AG04449 (cell line): ENCODE data around the gene MSMP.

Experiments
- CTCF ChIA-PET: fragments of 350-600 bp; formaldehyde crosslinking; extraction: SDS; loops from one replicate; lab custom pipeline; 2021; ENCODE audit warnings: antibody characterized with exemption; lab: Yijun Ruan, JAX
- POLR2A ChIA-PET: fragments of 400-600, 350-600 bp; formaldehyde crosslinking; extraction: SDS; loops from one replicate; lab custom pipeline; 2020; ENCODE audit warnings: antibody characterized with exemption, inconsistent platforms; lab: Yijun Ruan, JAX
- DNase-seq: peaks from one replicate; pipeline ENCODE4 v3.0.0-alpha.2; 2010; ENCODE audit warnings: low read depth, low spot score
- H3K4me3 ChIP-seq: 2 replicates; pipeline ENCODE4 v1.5.1; 2011; ENCODE audit warnings: low read depth, mild to moderate bottlenecking, control low read depth, low read length
- CTCF ChIP-seq: IDR thresholded peaks from one replicate; pipeline ENCODE4 v1.5.1; 2011; ENCODE audit warnings: mild to moderate bottlenecking, moderate library complexity, low read length, control low read depth, inconsistent platforms; ENCODE audit not compliant: insufficient read depth; ENCODE audit errors: missing control alignments

MSMP gene

DNA sequence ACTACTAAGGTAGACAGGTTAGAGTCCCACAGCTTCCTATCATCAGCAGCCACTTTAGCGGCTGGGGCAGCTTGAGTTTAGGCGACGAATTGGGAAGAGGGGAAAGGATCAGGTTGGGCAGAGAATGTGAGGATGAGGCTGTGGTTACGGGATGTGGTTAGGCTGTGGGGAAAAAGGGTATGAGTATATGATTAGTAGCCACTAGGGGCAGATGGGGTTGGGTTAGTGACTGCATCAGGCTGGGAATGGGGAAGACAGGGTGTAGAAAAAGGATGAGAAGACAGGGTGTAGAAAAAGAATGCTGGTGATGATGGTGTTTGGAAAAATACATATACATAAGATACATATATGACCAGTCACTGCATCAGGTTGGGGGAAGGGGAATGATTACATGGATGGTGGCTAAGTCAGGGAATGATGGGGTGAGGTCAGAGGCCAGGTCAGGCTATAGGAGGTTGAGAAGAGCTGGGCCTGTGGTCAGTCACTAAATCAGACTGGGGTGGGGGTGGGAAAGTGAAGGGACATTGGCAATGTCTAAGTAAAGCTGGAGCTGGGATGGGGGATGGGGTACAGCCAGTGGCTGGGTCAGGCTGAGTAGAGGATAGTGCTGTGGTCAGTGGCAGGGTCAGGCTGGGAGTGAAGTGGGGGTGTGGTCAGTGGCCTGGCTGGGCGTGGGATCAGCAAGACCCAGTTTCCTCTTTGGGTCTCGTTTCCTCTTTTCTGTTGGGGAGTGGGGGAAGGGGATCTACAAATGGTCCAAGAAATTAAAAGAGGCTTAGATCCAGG, 24.2 kb downstream of the MSMP start:
- CTCF ChIA-PET, result interaction anchor here (0.6 to 31.2 kb wide), 12 partner anchors 8 to 96 kb away, joined by 3 to 816 read pairs (median 6); partner anchors contain the start of genes ARHGEF39, CCDC107, HINT2 and RMRP
- peak; percentile 64 for TF ChIP-seq CTCF
- peak; percentile 62 for DNase-seq
- POLR2A ChIA-PET, result interaction anchor here (1.4 to 9.6 kb wide), 8 partner anchors 10 to 72 kb away, joined by 3 to 325 read pairs (median 9); partner anchors contain the start of genes ARHGEF39, CCDC107, GBA2 and RGP1
- H3K4me3 ChIP-seq, result peak overlapping the region; percentile 87

GRCh38 chr9:35729101-35729500, 25.0 kb downstream of the MSMP start:
- H3K4me3 ChIP-seq, result peak overlapping the region; percentile 87
- CTCF ChIA-PET, result interaction anchor here (1.0 to 31.2 kb wide), 7 partner anchors 8 to 85 kb away, joined by 3 to 816 read pairs (median 9); partner anchors contain the start of genes ARHGEF39, CCDC107, HINT2 and RMRP
- no peak for DNase-seq
- POLR2A ChIA-PET, result interaction anchor here (0.7 to 9.6 kb wide), 13 partner anchors 11 to 1094 kb away, joined by 3 to 325 read pairs (median 8); partner anchors contain the start of genes ARHGEF39, CCDC107, GBA2 and RGP1
- no peak for TF ChIP-seq CTCF

DNA sequence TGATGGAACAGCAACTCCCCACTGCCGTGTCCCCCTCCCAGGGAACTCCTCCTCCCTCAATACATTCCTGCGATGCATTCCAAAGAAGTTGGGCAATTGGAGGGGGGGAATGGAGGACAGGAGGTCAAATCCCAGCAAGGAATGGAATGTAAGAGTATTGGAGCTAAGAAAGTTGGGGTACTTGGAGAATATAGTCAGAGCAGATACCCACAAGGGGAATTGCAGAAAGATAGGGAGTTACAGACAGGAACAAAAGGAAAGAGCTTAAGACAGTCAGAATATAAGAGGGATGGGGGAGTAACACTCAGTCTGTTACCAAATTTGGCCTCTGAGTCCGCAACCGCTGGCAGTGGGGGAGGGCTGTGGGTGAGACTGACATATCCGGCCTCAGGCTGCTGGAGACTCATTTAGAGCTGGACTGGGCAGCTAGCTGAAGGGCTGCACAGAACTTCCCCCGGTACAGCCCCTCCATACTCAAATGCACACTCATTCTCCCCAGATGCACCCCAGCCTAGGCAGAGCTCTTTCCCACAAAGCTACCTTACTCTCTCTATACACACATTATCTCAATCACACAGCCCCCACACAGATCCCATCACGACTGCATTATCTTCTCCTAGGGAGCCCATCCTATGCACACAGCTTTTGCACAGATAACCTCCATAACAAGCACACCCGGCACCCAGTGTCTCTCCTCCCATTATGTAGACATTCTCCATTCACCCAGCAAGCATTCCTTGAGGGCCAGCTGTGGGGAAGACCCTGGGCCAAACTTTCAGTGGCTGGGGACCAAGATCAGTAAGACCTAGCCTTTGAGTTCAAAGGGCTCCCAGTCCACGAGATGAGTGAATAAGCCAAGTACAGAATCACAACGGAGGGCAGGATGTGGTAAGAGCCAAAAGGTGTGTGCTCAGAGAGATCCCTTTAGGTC, 25.8 kb downstream of the MSMP start:
- peak overlapping the region; percentile 87 for H3K4me3 ChIP-seq
- CTCF ChIA-PET, result interaction anchor here (1.0 to 31.2 kb wide), 9 partner anchors 9 to 86 kb away, joined by 3 to 816 read pairs (median 9); partner anchors contain the start of genes ARHGEF39, CCDC107, HINT2 and RMRP
- no peak for TF ChIP-seq CTCF
- peak; percentile 68 for DNase-seq
- POLR2A ChIA-PET, result interaction anchor here (0.6 to 9.6 kb wide), 24 partner anchors 9 to 1093 kb away, joined by 3 to 325 read pairs (median 5); partner anchors contain the start of genes ARHGEF39, CCDC107, GBA2 and HINT2

DNA sequence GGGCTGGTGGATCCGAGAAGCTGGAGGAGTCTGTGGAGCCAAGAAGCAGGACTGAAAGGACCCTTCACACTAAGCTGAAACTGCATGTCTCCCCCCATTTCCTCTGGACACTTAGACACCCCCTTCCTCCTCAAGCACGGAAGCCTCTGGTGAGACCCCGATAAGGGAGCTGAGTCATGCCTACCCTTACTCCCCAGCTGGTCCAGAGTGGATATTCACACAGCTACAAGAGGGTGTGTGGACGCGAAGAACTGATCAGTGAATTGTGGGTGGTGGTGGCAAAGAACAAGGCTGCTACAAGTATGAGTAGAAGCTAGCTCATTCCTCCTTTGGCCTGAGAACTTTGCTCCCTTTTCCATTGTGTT, 26.4 kb downstream of the MSMP start:
- no peak for DNase-seq
- POLR2A ChIA-PET, result interaction anchor here (0.6 to 9.6 kb wide), 18 partner anchors 8 to 310 kb away, joined by 3 to 325 read pairs (median 7); partner anchors contain the start of genes ARHGEF39, CCDC107, GBA2 and HINT2
- no peak for TF ChIP-seq CTCF

DNA sequence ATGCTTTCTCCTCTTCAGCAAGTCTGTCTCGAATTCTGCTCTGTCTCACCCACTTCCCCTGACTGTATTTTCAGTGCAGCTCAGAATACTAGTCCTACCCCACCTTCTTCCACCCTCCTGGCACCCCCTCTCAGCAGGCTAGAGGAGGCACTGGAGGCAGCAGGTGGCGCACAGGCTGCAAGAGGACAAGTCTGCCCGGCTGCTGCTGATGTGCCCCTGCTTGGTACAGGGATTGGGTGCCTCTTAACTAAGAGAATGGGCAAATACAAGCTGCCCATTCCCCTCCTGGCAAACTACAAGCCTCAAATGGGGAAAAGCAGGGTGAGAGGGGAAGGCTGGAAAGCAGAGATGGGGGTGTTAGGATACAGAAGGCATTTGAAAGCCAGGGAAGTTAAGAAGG, 27.1 kb downstream of the MSMP start:
- H3K4me3 ChIP-seq, result peak overlapping the region; percentile 87
- CTCF ChIA-PET, result interaction anchor here (0.7 to 31.2 kb wide), 8 partner anchors 9 to 99 kb away, joined by 3 to 816 read pairs (median 11); partner anchors contain the start of genes ARHGEF39, CCDC107, RMRP and TPM2
- POLR2A ChIA-PET, result interaction anchor here (0.6 to 9.6 kb wide), 6 partner anchors 11 to 86 kb away, joined by 3 to 325 read pairs (median 24); partner anchors contain the start of genes GBA2, RGP1 and TPM2
- DNase-seq, result no peak
- TF ChIP-seq CTCF, result peak; percentile 36

More for the DNA sequence above, 26.4 kb downstream of the MSMP start:
- peak overlapping the region; percentile 87 for H3K4me3 ChIP-seq
- CTCF ChIA-PET, result interaction anchor here (0.7 to 31.2 kb wide), 8 partner anchors 10 to 81 kb away, joined by 3 to 816 read pairs (median 11); partner anchors contain the start of genes ARHGEF39, CCDC107, RMRP and TPM2
